Measurements from ENCODE around the gene LAPTM5.

GRCh38 chr1:30728340-30728739 is 29.2 kb downstream of the LAPTM5 start:
- no peak for TF ChIP-seq CTCF (tag by site-specific recombination; IDR thresholded peaks at IDR 0.05)
- TF ChIP-seq ZNF548 (tag by site-specific recombination; IDR thresholded peaks at IDR 0.05), result no peak
- no peak for TF ChIP-seq PRDM4 (tag by site-specific recombination; IDR thresholded peaks at IDR 0.05)
- TF ChIP-seq REST (tag by site-specific recombination; IDR thresholded peaks at IDR 0.05), result no peak
- no peak for TF ChIP-seq ZNF747 (tag by site-specific recombination; IDR thresholded peaks at IDR 0.05)
- TF ChIP-seq ZSCAN5A (tag by site-specific recombination; IDR thresholded peaks at IDR 0.05), result no peak
- no peak for TF ChIP-seq YY1 (tag by site-specific recombination; IDR thresholded peaks at IDR 0.05)
- no peak for TF ChIP-seq ZNF146 (tag by site-specific recombination; IDR thresholded peaks at IDR 0.05)
- TF ChIP-seq BCL6B (tag by site-specific recombination; IDR thresholded peaks at IDR 0.05), result no peak
- no peak for TF ChIP-seq PBX3 (CRISPR knock-in tag; IDR thresholded peaks at IDR 0.05)
- no peak for TF ChIP-seq ZNF292 (tag by site-specific recombination; IDR thresholded peaks at IDR 0.05; ENCODE audit: borderline replicate concordance, low read depth)
- no peak for TF ChIP-seq ZBTB1 (tag by site-specific recombination; IDR thresholded peaks at IDR 0.05)
- TF ChIP-seq ZBTB17 (tag by site-specific recombination; IDR thresholded peaks at IDR 0.05), result no peak
- no peak for TF ChIP-seq ZNF311 (tag by site-specific recombination; IDR thresholded peaks at IDR 0.05; ENCODE audit: borderline replicate concordance)

Measured in HEK293 (cell line).